Subcutaneous adipose tissue (tissue), 4 donors: ENCODE data around the gene ESD. TPM values are rescaled to one million over a fixed set of nuclear protein-coding genes. Genes with fewer than 3 reads are reported as not detected.

Experiments used
- CTCF ChIP-seq: fragments of 450-650 bp; IDR thresholded peaks from one replicate; pipeline ENCODE4 v1.5.1; 2016; ENCODE audit warnings: low read depth, mild to moderate bottlenecking, control low read depth, antibody characterized with exemption, moderate library complexity
- total RNA-seq, 4 donors: library from RNA; depleted of rRNA; stranded (reverse); fragments of >200 nt; gene quantifications; one replicate each; pipeline ENCODE4 v1.1.0, GENCODE V29; 2016

ESD gene
- total RNA-seq, 4 donors from 2014 or later: 105 to 187 (median 146) TPM

DNA sequence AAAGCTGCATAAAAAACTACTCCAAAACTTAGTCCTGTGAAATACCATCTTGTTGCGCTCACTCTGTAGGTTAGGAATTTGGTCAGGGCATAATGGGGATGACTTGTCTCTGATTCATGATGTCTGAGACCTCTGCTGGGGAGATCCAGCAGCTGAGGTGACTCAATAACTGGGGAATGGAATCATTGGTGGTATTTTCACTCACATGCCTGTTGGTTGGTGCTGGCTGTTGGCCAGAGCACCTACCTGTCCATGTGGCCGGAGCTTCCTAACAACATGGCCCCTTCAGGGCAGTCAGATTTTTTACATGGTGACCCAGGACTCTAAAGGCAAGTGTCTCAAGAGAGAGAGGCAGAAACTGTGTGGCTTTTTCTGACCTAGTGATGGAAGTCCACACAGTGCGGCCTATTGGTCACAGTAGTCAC is 7.4 kb upstream of the ESD start:
- TF ChIP-seq CTCF: no peak

DNA sequence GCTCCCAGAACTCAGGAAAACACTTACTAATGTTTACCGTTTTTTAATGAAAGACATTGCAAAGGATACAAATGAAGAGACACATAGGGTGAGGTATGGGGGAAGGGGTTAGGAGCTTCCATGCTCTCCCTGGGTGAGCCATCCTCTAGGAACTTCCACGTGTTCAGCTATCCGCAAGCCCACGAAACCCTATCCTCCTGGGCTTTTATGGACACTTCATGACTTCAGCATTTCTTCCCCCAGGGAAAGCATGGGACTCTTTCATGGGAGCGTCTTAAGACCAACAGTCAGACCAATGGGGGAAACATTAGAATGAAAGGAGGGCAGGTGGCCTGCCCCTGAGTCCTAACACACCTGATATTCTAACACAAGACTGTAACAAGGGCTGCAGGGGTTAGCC is 6.6 kb upstream of the ESD start:
- TF ChIP-seq CTCF: no peak

DNA sequence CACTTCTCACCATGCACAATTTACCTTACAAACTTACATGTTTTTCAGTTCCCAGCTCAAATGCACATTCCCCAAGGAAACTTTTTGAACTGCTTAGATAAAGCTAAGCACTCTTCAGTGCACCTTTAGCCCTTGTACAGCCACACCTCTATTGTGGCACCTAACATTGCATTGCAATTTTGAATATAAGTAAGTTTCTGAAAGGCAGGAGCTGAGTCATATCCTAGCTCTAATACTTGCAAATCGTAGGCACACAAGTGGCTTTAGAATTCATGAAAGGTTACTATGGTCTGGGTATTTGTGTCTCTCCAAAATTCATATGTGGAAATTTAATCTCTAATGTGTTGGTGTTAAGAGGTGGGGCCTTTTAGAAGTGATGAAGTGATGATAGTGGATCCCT is 4.9 kb upstream of the ESD start:
- TF ChIP-seq CTCF: no peak

DNA sequence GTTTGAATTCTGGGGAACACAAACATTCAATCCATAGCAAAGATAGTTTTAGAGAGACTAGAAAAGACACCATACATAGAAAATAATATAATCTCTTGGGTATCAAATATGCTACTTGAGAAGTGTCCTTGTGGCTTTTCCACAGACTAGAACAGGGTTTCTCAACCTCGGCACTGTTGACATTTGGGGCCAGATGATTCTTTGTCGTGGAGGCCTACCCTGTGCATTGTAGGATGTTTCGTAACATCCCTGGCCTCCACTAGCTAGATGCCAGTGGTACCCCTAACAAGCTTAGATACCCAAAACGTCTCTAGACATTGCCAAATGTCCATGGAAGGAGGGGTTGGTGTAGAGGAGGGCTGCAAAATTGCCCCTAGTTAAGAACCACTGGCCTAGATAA is 2.2 kb upstream of the ESD start:
- TF ChIP-seq CTCF: no peak

- no peak for TF ChIP-seq CTCF
These were observed 708 bp upstream of the ESD start for GRCh38 chr13:46797501-46798237.

- TF ChIP-seq CTCF: no peak
These were observed 839 bp downstream of the ESD start for GRCh38 chr13:46796129-46796514.

- no peak for TF ChIP-seq CTCF
These were observed 1.6 kb downstream of the ESD start for GRCh38 chr13:46795321-46795720.
